WTC11 (cell line): Measurements from ENCODE around the gene CEMIP. TPM values are rescaled to one million over a fixed set of nuclear protein-coding genes. Genes with fewer than 3 reads are reported as not detected.

Source experiments
- ATAC-seq: fragments of 200-7000 bp; cut with Tn5 transposase; 2 replicates; pipeline ENCODE4 v1.10.0; 2021; ENCODE audit warnings: mild to moderate bottlenecking, moderate library complexity
- CTCF ChIA-PET: fragments of 300-600 bp; sonication (Branson Sonifier 250); formaldehyde crosslinking; loops from one replicate; lab custom pipeline; 2021; ENCODE audit warnings: antibody characterized with exemption; lab: Charles Lee
- POLR2A ChIA-PET: fragments of 350-600 bp; sonication (Branson Sonifier 250); formaldehyde crosslinking; loops from one replicate; lab custom pipeline; 2021; ENCODE audit warnings: antibody characterized with exemption; lab: Charles Lee
- DNase-seq: peaks from one replicate; pipeline ENCODE4 v3.0.0; 2021; ENCODE audit warnings: low spot score
- H3K27ac Mint-ChIP-seq: 2 replicates; pipeline ENCODE4 v1.8.0; 2021; ENCODE audit warnings: mixed read lengths
- H3K27me3 Mint-ChIP-seq: 2 replicates; pipeline ENCODE4 v1.8.0; 2021; ENCODE audit warnings: low read depth, mild to moderate bottlenecking, moderate library complexity, mixed read lengths
- H3K36me3 Mint-ChIP-seq: 2 replicates; pipeline ENCODE4 v1.8.0; 2021; ENCODE audit warnings: mixed read lengths
- H3K4me1 Mint-ChIP-seq: 2 replicates; pipeline ENCODE4 v1.8.0; 2022; ENCODE audit warnings: mixed read lengths
- H3K4me3 Mint-ChIP-seq: 2 replicates; pipeline ENCODE4 v1.8.0; 2021; ENCODE audit warnings: mild to moderate bottlenecking, moderate library complexity, mixed read lengths
- H3K9me3 Mint-ChIP-seq: 2 replicates; pipeline ENCODE4 v1.8.0; 2021; ENCODE audit warnings: mixed read lengths
- AFF4 ChIP-seq: sonication (generic); formaldehyde crosslinking; IDR thresholded peaks from 2 replicates; pipeline ENCODE4 v1.8.1; 2023; ENCODE audit warnings: mild to moderate bottlenecking, missing genetic modification reagents, borderline replicate concordance
- ARID4B ChIP-seq: sonication (generic); formaldehyde crosslinking; IDR thresholded peaks from 2 replicates; pipeline ENCODE4 v1.8.0; 2023; ENCODE audit warnings: missing genetic modification reagents, mild to moderate bottlenecking, borderline replicate concordance
- CBFB ChIP-seq: sonication (generic); formaldehyde crosslinking; IDR thresholded peaks from 2 replicates; pipeline ENCODE4 v1.8.1; 2022; ENCODE audit warnings: mild to moderate bottlenecking, low read depth, missing genetic modification reagents
- CREB1 ChIP-seq: sonication (generic); formaldehyde crosslinking; IDR thresholded peaks from 2 replicates; pipeline ENCODE4 v1.8.0; 2023; ENCODE audit warnings: mild to moderate bottlenecking, missing genetic modification reagents
- ELF4 ChIP-seq: sonication (generic); formaldehyde crosslinking; IDR thresholded peaks from 2 replicates; pipeline ENCODE4 v1.8.1; 2022; ENCODE audit warnings: low read depth, mild to moderate bottlenecking, moderate library complexity, missing genetic modification reagents
- EMX1 ChIP-seq: fragments of 250-450 bp; sonication (Bioruptor Pico); IDR thresholded peaks from 2 replicates; pipeline ENCODE4 v1.8.0; 2021; ENCODE audit warnings: mild to moderate bottlenecking
- ERG ChIP-seq: fragments of 250-450 bp; sonication (Bioruptor Pico); IDR thresholded peaks from 2 replicates; pipeline ENCODE4 v1.8.0; 2021; ENCODE audit warnings: mild to moderate bottlenecking
- IRF2 ChIP-seq: sonication (generic); formaldehyde crosslinking; IDR thresholded peaks from 2 replicates; pipeline ENCODE4 v1.8.0; 2022; ENCODE audit warnings: low read depth, missing genetic modification reagents, borderline replicate concordance
- MXD4 ChIP-seq: fragments of 250-450 bp; sonication (Bioruptor Pico); IDR thresholded peaks from 2 replicates; pipeline ENCODE4 v1.8.0; 2021; ENCODE audit warnings: mild to moderate bottlenecking, moderate library complexity, borderline replicate concordance
- SMAD4 ChIP-seq: sonication (generic); formaldehyde crosslinking; IDR thresholded peaks from 2 replicates; pipeline ENCODE4 v1.8.0; 2022; ENCODE audit warnings: mild to moderate bottlenecking, missing genetic modification reagents
- total RNA-seq: library from RNA; stranded (reverse); gene quantifications from 3 replicates; pipeline ENCODE4 v1.2.3, GENCODE V29; 2021
- TF ChIP-seq, protein P1 (sequence below): fragments of 250-450 bp; sonication (Bioruptor Pico); IDR thresholded peaks from 2 replicates; pipeline ENCODE4 v1.9.0; 2021; ENCODE audit warnings: moderate library complexity, mild to moderate bottlenecking, inconsistent platforms, borderline replicate concordance
- TF ChIP-seq, protein P2 (sequence below): sonication (generic); formaldehyde crosslinking; IDR thresholded peaks from 2 replicates; pipeline ENCODE4 v1.8.1; 2023; ENCODE audit warnings: mild to moderate bottlenecking, moderate library complexity, missing genetic modification reagents
- TF ChIP-seq, protein P3 (sequence below): sonication (generic); formaldehyde crosslinking; IDR thresholded peaks from 2 replicates; pipeline ENCODE4 v1.8.1; 2023; ENCODE audit warnings: mild to moderate bottlenecking, missing genetic modification reagents
- TF ChIP-seq, protein P4 (sequence below): sonication (generic); formaldehyde crosslinking; IDR thresholded peaks from 2 replicates; pipeline ENCODE4 v1.8.1; 2023; ENCODE audit warnings: mild to moderate bottlenecking, missing genetic modification reagents, moderate library complexity

CEMIP gene
- total RNA-seq, 1 experiment from 2014 or later, result 0.87 TPM

- TF ChIP-seq AFF4, result no peak
- no peak for TF ChIP-seq CREB1 (CRISPR knock-in tag)
- TF ChIP-seq ELF4 (CRISPR knock-in tag), result no peak
- TF ChIP-seq, protein P1, sequence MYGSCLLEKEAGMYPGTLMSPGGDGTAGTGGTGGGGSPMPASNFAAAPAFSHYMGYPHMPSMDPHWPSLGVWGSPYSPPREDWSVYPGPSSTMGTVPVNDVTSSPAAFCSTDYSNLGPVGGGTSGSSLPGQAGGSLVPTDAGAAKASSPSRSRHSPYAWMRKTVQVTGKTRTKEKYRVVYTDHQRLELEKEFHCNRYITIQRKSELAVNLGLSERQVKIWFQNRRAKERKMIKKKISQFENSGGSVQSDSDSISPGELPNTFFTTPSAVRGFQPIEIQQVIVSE (CRISPR knock-in tag), result no peak
- no peak for TF ChIP-seq IRF2 (CRISPR knock-in tag)
- TF ChIP-seq, protein P2, sequence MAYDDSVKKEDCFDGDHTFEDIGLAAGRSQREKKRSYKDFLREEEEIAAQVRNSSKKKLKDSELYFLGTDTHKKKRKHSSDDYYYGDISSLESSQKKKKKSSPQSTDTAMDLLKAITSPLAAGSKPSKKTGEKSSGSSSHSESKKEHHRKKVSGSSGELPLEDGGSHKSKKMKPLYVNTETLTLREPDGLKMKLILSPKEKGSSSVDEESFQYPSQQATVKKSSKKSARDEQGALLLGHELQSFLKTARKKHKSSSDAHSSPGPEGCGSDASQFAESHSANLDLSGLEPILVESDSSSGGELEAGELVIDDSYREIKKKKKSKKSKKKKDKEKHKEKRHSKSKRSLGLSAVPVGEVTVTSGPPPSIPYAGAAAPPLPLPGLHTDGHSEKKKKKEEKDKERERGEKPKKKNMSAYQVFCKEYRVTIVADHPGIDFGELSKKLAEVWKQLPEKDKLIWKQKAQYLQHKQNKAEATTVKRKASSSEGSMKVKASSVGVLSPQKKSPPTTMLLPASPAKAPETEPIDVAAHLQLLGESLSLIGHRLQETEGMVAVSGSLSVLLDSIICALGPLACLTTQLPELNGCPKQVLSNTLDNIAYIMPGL, result no peak
- TF ChIP-seq, protein P3, sequence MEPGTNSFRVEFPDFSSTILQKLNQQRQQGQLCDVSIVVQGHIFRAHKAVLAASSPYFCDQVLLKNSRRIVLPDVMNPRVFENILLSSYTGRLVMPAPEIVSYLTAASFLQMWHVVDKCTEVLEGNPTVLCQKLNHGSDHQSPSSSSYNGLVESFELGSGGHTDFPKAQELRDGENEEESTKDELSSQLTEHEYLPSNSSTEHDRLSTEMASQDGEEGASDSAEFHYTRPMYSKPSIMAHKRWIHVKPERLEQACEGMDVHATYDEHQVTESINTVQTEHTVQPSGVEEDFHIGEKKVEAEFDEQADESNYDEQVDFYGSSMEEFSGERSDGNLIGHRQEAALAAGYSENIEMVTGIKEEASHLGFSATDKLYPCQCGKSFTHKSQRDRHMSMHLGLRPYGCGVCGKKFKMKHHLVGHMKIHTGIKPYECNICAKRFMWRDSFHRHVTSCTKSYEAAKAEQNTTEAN (CRISPR knock-in tag), result no peak
- TF ChIP-seq, protein P4, sequence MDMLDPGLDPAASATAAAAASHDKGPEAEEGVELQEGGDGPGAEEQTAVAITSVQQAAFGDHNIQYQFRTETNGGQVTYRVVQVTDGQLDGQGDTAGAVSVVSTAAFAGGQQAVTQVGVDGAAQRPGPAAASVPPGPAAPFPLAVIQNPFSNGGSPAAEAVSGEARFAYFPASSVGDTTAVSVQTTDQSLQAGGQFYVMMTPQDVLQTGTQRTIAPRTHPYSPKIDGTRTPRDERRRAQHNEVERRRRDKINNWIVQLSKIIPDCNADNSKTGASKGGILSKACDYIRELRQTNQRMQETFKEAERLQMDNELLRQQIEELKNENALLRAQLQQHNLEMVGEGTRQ, result no peak
- DNase-seq (no peak), ATAC-seq (no peak)
- Mint-ChIP-seq H3K4me3 (no peak overlapping the region), H3K27me3 (no peaks in the 10 kb centered on the region), H3K9me3 (peaks cover 9% of the 10 kb centered on the region), H3K36me3 (peaks cover 10% of the 10 kb centered on the region), H3K4me1 (peaks cover 47% of the 10 kb centered on the region), H3K27ac (no peak overlapping the region)
- ChIA-PET CTCF (interaction anchor here (1.0 kb wide), 1 partner anchor 31 kb away, joined by 3 read pairs; no protein-coding TSS in a partner anchor), POLR2A (no interaction called here)
Measured at GRCh38 chr15:80745888-80746287, 33.3 kb upstream of the CEMIP start.

DNA sequence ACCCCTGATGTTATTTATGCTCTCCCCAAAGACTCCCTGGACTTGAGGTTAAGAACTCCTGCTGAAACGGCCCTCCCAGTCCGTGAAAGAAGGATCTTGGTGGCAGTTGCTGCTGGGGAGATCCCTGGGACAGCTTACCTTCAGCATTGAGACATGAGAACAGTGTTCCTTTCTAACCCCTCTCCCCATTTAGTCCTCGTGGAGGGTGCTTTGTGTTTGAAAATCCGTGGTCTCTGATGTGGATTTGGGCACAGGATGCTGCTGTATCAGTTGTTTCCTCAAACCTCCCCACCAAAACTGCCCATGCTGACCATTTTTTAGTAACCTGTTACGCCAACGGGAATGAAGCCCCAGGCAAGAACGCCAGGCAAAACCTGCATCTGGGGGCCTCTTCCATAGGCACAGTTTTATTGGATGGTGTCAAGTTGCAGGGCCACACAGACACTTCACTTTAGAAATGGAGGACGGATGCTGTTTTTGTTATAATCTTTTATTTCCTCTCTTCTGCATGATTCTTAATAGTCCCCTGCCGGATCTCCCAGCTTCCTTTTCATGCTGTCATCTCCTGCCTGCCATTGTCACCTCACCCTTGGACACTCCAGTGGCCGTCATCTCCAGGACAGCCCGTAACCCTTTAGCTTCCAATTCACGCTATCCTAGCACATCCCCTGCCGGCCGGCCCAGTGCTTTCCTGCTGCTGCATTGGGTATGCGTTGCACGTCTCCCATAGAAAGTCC, 31.7 kb upstream of the CEMIP start:
- ATAC-seq (peak; percentile 55), DNase-seq (peak; percentile 35)
- Mint-ChIP-seq H3K4me3 (peak overlapping the region; percentile 31; the same call in 1 of the 2 replicates), H3K4me1 (peaks cover 45% of the 10 kb centered on the region), H3K9me3 (peaks cover 9% of the 10 kb centered on the region), H3K27me3 (no peaks in the 10 kb centered on the region), H3K27ac (peak overlapping the region; percentile 34), H3K36me3 (peaks cover 13% of the 10 kb centered on the region)
- ChIA-PET POLR2A (no interaction called here), CTCF (interaction anchor here (1.0 to 1.7 kb wide), 3 partner anchors 16 to 90 kb away, joined by 4 to 6 read pairs (median 4); no protein-coding TSS in a partner anchor)
- TF ChIP-seq MXD4 (CRISPR knock-in tag) (no peak), SMAD4 (CRISPR knock-in tag) (no peak), EMX1 (no peak), CBFB (CRISPR knock-in tag) (no peak), ARID4B (no peak), ERG (CRISPR knock-in tag) (no peak)
- TF ChIP-seq, protein P4, result no peak
